A549 treated with AZD9567 at 1 μM for 4 hours (cell line): ENCODE measurements around the gene OR4K13. TPM values are rescaled to one million over a fixed set of nuclear protein-coding genes. Genes with fewer than 3 reads are reported as not detected.

Experiments used
- total RNA-seq: library from RNA; stranded (reverse); fragments of 200-300 nt; extraction: Qiagen RNA extraction; gene quantifications from 5 replicates; pipeline ENCODE4 v1.2.3, GENCODE V29; 2022; ENCODE audit not compliant: insufficient read depth

OR4K13 gene, protein sequence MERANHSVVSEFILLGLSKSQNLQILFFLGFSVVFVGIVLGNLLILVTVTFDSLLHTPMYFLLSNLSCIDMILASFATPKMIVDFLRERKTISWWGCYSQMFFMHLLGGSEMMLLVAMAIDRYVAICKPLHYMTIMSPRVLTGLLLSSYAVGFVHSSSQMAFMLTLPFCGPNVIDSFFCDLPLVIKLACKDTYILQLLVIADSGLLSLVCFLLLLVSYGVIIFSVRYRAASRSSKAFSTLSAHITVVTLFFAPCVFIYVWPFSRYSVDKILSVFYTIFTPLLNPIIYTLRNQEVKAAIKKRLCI
- total RNA-seq, result not detected in 5 replicates

DNA sequence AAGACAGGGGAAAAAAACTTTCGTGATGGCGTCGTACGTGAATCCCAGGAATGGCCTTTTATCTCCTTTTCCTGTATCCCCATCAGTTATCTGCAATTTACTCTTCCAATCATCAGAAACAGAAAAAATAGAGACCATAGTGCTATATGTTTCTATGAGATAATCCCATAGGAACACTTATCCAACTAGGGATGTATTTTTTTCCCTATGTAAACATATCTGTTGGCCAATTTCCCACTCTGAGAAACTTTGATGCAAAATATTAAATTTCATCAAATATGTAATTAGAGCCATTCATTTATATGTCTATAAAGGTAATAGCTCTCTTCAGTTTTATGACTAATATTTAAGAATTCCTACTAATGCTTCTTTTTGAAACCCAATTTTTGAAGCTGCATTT lies at the start of gene OR4K13:
TSS of gene OR4K13 (minus strand) at position 101 of the 400 bp plus-strand sequence. CDS start 1,280 bp downstream, outside the sequence.

DNA sequence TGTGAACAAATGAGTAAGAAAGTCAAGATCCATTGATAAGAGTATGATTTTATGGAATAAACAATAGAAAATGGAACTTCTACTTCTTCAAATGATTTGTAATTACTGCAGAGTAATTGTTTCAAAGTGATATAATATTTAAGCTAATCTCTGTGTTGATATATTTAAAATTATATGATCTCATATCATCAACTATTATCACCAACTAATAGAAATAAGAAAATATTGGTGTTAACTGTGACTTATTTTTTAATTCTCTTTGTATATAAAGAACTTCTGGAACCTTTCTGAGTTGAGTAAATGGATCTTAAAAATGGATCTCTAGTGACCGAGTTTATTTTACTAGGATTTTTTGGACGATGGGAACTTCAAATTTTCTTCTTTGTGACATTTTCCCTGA lies 23.9 kb upstream of the OR4K13 start, which contains the start of gene OR4L1:
TSS of gene OR4L1 (plus strand) at position 301 of the 400 bp plus-strand sequence. CDS start at position 301, 0 bp downstream.

DNA sequence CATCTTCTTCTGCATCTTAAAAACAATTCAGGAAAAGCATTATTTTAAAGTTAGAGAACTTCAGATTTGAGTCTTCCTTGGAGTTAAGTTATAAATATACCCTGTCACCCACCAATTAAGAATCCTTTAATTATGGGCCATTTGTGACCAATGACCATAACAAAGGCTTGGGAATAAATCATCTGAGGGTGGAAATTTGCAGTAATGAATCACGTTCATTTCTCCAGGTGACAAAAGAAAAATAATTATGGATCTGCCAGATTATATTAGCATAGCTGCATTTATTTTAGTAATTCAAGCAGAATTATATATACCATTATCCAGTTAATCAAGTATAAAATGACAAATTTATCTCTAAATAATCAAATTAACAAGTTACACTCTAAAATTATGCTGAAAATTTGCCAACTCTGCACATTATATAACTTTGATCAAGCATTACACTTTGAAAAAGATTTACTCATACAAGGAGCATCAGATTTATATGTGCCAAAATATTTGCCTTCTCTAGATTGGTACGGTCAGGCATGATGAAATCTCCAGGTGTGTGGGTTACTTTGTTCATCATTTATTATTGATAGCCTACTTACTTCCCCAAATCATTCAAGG lies 16.5 kb downstream of the OR4K13 start, which contains the start of gene OR4K14:
TSS of gene OR4K14 (minus strand) at position 51 of the 609 bp plus-strand sequence. CDS start 4,114 bp downstream, outside the sequence.

DNA sequence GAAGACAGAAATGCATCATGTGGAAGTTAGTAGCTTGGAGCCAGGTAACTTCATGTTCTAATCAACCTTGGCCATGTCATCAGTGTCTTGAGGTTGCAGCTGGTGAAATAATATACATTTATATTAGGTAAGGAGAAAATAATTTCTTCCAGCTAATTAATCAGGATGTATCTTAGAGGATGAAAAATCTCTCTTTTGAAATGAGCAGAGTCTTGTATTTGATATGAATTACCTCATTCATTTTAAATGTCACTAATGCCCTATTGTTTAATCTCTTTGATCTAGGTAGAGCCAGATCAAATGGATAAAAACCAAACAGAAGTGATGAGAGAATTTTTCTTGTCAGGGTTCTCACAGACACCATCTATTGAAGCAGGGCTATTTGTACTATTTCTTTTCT lies 34.0 kb downstream of the OR4K13 start, which contains the start of gene OR4Q2:
TSS of gene OR4Q2 (plus strand) at position 301 of the 400 bp plus-strand sequence.

Other genes starting within 250 kb of the OR4K13 start
- not detected in 5 replicates for gene OR4N2, start 232.3 kb downstream of the OR4K13 start, total RNA-seq
- gene OR4K2, start 160.9 kb downstream of the OR4K13 start, total RNA-seq, result not detected in 5 replicates
- gene OR4K5, start 115.4 kb downstream of the OR4K13 start, total RNA-seq, result not detected in 5 replicates
- not detected in 5 replicates for gene OR4K1, start 105.1 kb downstream of the OR4K13 start, total RNA-seq
- gene OR4K15, start 60.4 kb downstream of the OR4K13 start, total RNA-seq, result not detected in 5 replicates
- gene OR4Q2, start 33.9 kb downstream of the OR4K13 start, total RNA-seq, result not detected in 5 replicates
- not detected in 5 replicates for gene OR4K14, start 16.7 kb downstream of the OR4K13 start, total RNA-seq
- gene OR4L1, start 24.0 kb upstream of the OR4K13 start, total RNA-seq, result not detected in 5 replicates
- gene OR4K17, start 74.7 kb upstream of the OR4K13 start, total RNA-seq, result not detected in 5 replicates
- not detected in 5 replicates for gene OR4N5, start 102.8 kb upstream of the OR4K13 start, total RNA-seq
- not detected in 5 replicates for gene OR11G2, start 154.9 kb upstream of the OR4K13 start, total RNA-seq
- gene OR11H6, start 187.7 kb upstream of the OR4K13 start, total RNA-seq, result not detected in 5 replicates
- not detected in 5 replicates for gene OR11H7, start 192.9 kb upstream of the OR4K13 start, total RNA-seq
- gene OR11H4, start 203.2 kb upstream of the OR4K13 start, total RNA-seq, result not detected in 5 replicates